Measurements from ENCODE around the gene VAT1L. TPM values are rescaled to one million over a fixed set of nuclear protein-coding genes. Genes with fewer than 3 reads are reported as not detected.

VAT1L gene
- total RNA-seq, 1 experiment from 2014 or later, result not detected

- Mint-ChIP-seq H3K4me1 (ENCODE audit: low read depth, unreplicated experiment) (no peaks in the 10 kb centered on the region), H3K9me3 (ENCODE audit: low read depth, unreplicated experiment) (no peaks in the 10 kb centered on the region), H3K27ac (ENCODE audit: unreplicated experiment) (no peak overlapping the region), H3K27me3 (ENCODE audit: unreplicated experiment) (peaks cover 50% of the 10 kb centered on the region), H3K4me3 (ENCODE audit: low read depth, unreplicated experiment) (no peak overlapping the region), H3K36me3 (ENCODE audit: insufficient read depth, unreplicated experiment) (no peaks in the 10 kb centered on the region)
- no peak for DNase-seq
- intact Hi-C loops (cut with micrococcal nuclease; ENCODE audit: unreplicated experiment), result no loop called here
- CTCF ChIA-PET, result no interaction called here
- no TSS peak for BruUV-seq (replicated peaks)
- no peak for TF ChIP-seq CTCF (IDR thresholded peaks at IDR 0.05; ENCODE audit: unreplicated experiment)
These were observed 132.6 kb downstream of the VAT1L start for GRCh38 chr16:77920984-77921383.

GRCh38 chr16:77922228-77922754, 133.9 kb downstream of the VAT1L start:
- no peaks in the 10 kb centered on the region for H3K36me3 Mint-ChIP-seq (ENCODE audit: insufficient read depth, unreplicated experiment)
- no peak overlapping the region for H3K4me3 Mint-ChIP-seq (ENCODE audit: low read depth, unreplicated experiment)
- intact Hi-C loops (cut with micrococcal nuclease; ENCODE audit: unreplicated experiment), result no loop called here
- no TSS peak for BruUV-seq (replicated peaks)
- TF ChIP-seq CTCF (IDR thresholded peaks at IDR 0.05; ENCODE audit: unreplicated experiment), result no peak
- H3K9me3 Mint-ChIP-seq (ENCODE audit: low read depth, unreplicated experiment), result no peaks in the 10 kb centered on the region
- CTCF ChIA-PET, result no interaction called here
- H3K4me1 Mint-ChIP-seq (ENCODE audit: low read depth, unreplicated experiment), result no peaks in the 10 kb centered on the region
- DNase-seq, result no peak
- H3K27me3 Mint-ChIP-seq (ENCODE audit: unreplicated experiment), result peaks cover 37% of the 10 kb centered on the region
- H3K27ac Mint-ChIP-seq (ENCODE audit: unreplicated experiment), result no peak overlapping the region

- BruUV-seq (replicated peaks), result no TSS peak
- intact Hi-C loops (cut with micrococcal nuclease; ENCODE audit: unreplicated experiment), result no loop called here
- no peaks in the 10 kb centered on the region for H3K9me3 Mint-ChIP-seq (ENCODE audit: low read depth, unreplicated experiment)
- no peak for TF ChIP-seq CTCF (IDR thresholded peaks at IDR 0.05; ENCODE audit: unreplicated experiment)
- H3K27me3 Mint-ChIP-seq (ENCODE audit: unreplicated experiment), result peaks cover 16% of the 10 kb centered on the region
- no peak overlapping the region for H3K4me3 Mint-ChIP-seq (ENCODE audit: low read depth, unreplicated experiment)
- CTCF ChIA-PET, result no interaction called here
- no peak for DNase-seq
- no peaks in the 10 kb centered on the region for H3K4me1 Mint-ChIP-seq (ENCODE audit: low read depth, unreplicated experiment)
- no peak overlapping the region for H3K27ac Mint-ChIP-seq (ENCODE audit: unreplicated experiment)
- H3K36me3 Mint-ChIP-seq (ENCODE audit: insufficient read depth, unreplicated experiment), result no peaks in the 10 kb centered on the region
These were observed 137.2 kb downstream of the VAT1L start for GRCh38 chr16:77925531-77925930.

GRCh38 chr16:77928096-77928495, 139.7 kb downstream of the VAT1L start:
- Mint-ChIP-seq H3K4me1 (ENCODE audit: low read depth, unreplicated experiment) (no peaks in the 10 kb centered on the region), H3K27ac (ENCODE audit: unreplicated experiment) (no peak overlapping the region), H3K9me3 (ENCODE audit: low read depth, unreplicated experiment) (no peaks in the 10 kb centered on the region), H3K4me3 (ENCODE audit: low read depth, unreplicated experiment) (no peak overlapping the region), H3K36me3 (ENCODE audit: insufficient read depth, unreplicated experiment) (no peaks in the 10 kb centered on the region), H3K27me3 (ENCODE audit: unreplicated experiment) (peaks cover 16% of the 10 kb centered on the region)
- no peak for DNase-seq
- CTCF ChIA-PET, result no interaction called here
- no peak for TF ChIP-seq CTCF (IDR thresholded peaks at IDR 0.05; ENCODE audit: unreplicated experiment)
- intact Hi-C loops (cut with micrococcal nuclease; ENCODE audit: unreplicated experiment), result no loop called here
- no TSS peak for BruUV-seq (replicated peaks)
